ENCODE results near the gene TAS2R1. TPM values are rescaled to one million over a fixed set of nuclear protein-coding genes. Genes with fewer than 3 reads are reported as not detected.

Gene TAS2R1
- total RNA-seq, 1 experiment from 2014 or later, result not detected

DNA sequence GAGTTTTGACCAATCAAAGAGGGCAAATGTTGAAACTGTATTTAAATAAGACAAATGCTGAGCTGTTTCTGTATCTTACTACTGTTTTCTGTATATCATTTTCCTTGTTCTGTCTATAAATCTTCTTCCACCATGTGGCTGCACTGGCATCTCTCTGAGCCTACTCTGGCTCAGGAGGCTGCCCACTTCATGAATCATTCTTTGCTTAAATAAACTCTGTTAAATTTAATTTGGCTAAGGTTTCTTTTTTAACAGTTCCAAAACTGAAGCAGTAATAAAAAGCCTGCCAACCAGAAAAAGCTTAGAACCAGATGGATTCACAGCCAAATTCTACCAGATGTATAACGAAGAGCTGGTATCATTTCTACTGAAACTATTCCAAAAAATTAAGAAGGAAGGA lies 40.2 kb upstream of the TAS2R1 start:
- CTCF ChIA-PET, result no interaction called here

More for the DNA sequence above, 40.2 kb upstream of the TAS2R1 start:
- ChIA-PET POLR2A (no interaction called here), RAD21 (ENCODE audit: low non-redundant PET in 1 of 2, low total read pairs in 2 of 2, uncharacterized antibody in 2 of 2, unreplicated experiment in 2 of 2) (no interaction called here)
- intact Hi-C loops (cut with micrococcal nuclease), result no loop called here
- Histone ChIP-seq H3K36me3 (ENCODE audit: control insufficient read depth in 1 of 2, insufficient read depth in 2 of 2, low read length in 2 of 2) (no peaks in the 10 kb centered on the region), H3K9me3 (ENCODE audit: control insufficient read depth in 1 of 2, insufficient read depth in 1 of 2, low read depth in 1 of 2, low read length in 2 of 2) (peaks cover 0 to 5% of the 10 kb centered on the region in 2 experiments; a peak in 2 of 4 replicates), H3K9me2 (ENCODE audit: insufficient read depth) (no peaks in the 10 kb centered on the region), H3K79me2 (ENCODE audit: insufficient read depth, low read length) (no peaks in the 10 kb centered on the region), H2AFZ (ENCODE audit: low read depth, low read length, poor library complexity, severe bottlenecking) (no peak overlapping the region), H3K4me3 (replicated peaks in 1 of 2; ENCODE audit: low read depth in 1 of 2, low read length in 2 of 2) (no peak overlapping the region), H4K20me1 (ENCODE audit: insufficient read depth) (no peaks in the 10 kb centered on the region), H3K27ac (ENCODE audit: low read depth, low read length) (no peak overlapping the region), H3K4me2 (ENCODE audit: low read length) (no peak overlapping the region), H3K27me3 (ENCODE audit: insufficient read depth, low read length) (no peaks in the 10 kb centered on the region), H3K4me1 (ENCODE audit: control insufficient read depth in 1 of 2, insufficient read depth in 2 of 2, low read length in 2 of 2) (no peaks in the 10 kb centered on the region), H3K9ac (ENCODE audit: low read length) (no peak overlapping the region)
- DNase-seq (ENCODE audit: low read depth, low spot score) (no peak), ATAC-seq (no peak)
- BruUV-seq (replicated peaks), result no TSS peak
- TF ChIP-seq, protein P1, sequence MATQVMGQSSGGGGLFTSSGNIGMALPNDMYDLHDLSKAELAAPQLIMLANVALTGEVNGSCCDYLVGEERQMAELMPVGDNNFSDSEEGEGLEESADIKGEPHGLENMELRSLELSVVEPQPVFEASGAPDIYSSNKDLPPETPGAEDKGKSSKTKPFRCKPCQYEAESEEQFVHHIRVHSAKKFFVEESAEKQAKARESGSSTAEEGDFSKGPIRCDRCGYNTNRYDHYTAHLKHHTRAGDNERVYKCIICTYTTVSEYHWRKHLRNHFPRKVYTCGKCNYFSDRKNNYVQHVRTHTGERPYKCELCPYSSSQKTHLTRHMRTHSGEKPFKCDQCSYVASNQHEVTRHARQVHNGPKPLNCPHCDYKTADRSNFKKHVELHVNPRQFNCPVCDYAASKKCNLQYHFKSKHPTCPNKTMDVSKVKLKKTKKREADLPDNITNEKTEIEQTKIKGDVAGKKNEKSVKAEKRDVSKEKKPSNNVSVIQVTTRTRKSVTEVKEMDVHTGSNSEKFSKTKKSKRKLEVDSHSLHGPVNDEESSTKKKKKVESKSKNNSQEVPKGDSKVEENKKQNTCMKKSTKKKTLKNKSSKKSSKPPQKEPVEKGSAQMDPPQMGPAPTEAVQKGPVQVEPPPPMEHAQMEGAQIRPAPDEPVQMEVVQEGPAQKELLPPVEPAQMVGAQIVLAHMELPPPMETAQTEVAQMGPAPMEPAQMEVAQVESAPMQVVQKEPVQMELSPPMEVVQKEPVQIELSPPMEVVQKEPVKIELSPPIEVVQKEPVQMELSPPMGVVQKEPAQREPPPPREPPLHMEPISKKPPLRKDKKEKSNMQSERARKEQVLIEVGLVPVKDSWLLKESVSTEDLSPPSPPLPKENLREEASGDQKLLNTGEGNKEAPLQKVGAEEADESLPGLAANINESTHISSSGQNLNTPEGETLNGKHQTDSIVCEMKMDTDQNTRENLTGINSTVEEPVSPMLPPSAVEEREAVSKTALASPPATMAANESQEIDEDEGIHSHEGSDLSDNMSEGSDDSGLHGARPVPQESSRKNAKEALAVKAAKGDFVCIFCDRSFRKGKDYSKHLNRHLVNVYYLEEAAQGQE (IDR thresholded peaks at IDR 0.05; ENCODE audit: low read depth), result no peak
- TF ChIP-seq EZH2phosphoT487 (IDR thresholded peaks at IDR 0.05; ENCODE audit: borderline replicate concordance), result no peak
- TF ChIP-seq RAD21 (IDR thresholded peaks at IDR 0.05; ENCODE audit: low read depth), result no peak
- TF ChIP-seq, protein P2, sequence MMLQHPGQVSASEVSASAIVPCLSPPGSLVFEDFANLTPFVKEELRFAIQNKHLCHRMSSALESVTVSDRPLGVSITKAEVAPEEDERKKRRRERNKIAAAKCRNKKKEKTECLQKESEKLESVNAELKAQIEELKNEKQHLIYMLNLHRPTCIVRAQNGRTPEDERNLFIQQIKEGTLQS (IDR thresholded peaks at IDR 0.05), result no peak
- no peak for TF ChIP-seq TCF7L2 (IDR thresholded peaks at IDR 0.05; ENCODE audit: borderline replicate concordance, extremely low read depth, insufficient read depth, insufficient read length)
- TF ChIP-seq ELF1 (IDR thresholded peaks at IDR 0.05; ENCODE audit: borderline replicate concordance, low read depth), result no peak
- no peak for TF ChIP-seq CBX3 (IDR thresholded peaks at IDR 0.05; ENCODE audit: low read depth)
- TF ChIP-seq SRF (IDR thresholded peaks at IDR 0.05; ENCODE audit: low read depth), result no peak
- no peak for TF ChIP-seq ZNF274 (IDR thresholded peaks at IDR 0.05; ENCODE audit: low read depth, low read length)
- TF ChIP-seq JUND (IDR thresholded peaks at IDR 0.05), result no peak
- no peak for TF ChIP-seq POLR2A (IDR thresholded peaks at IDR 0.05; ENCODE audit: borderline replicate concordance, extremely low read depth, insufficient read depth, insufficient read length)
- no peak for TF ChIP-seq YY1 (IDR thresholded peaks at IDR 0.05; ENCODE audit: extremely low read depth, insufficient replicate concordance, low read depth, low read length)
- TF ChIP-seq SP1 (IDR thresholded peaks at IDR 0.05; ENCODE audit: low read depth), result no peak
- TF ChIP-seq EZH2 (IDR thresholded peaks at IDR 0.05), result no peak
- TF ChIP-seq, protein P3, sequence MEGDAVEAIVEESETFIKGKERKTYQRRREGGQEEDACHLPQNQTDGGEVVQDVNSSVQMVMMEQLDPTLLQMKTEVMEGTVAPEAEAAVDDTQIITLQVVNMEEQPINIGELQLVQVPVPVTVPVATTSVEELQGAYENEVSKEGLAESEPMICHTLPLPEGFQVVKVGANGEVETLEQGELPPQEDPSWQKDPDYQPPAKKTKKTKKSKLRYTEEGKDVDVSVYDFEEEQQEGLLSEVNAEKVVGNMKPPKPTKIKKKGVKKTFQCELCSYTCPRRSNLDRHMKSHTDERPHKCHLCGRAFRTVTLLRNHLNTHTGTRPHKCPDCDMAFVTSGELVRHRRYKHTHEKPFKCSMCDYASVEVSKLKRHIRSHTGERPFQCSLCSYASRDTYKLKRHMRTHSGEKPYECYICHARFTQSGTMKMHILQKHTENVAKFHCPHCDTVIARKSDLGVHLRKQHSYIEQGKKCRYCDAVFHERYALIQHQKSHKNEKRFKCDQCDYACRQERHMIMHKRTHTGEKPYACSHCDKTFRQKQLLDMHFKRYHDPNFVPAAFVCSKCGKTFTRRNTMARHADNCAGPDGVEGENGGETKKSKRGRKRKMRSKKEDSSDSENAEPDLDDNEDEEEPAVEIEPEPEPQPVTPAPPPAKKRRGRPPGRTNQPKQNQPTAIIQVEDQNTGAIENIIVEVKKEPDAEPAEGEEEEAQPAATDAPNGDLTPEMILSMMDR (IDR thresholded peaks at IDR 0.05 in 2 of 3, conservative IDR thresholded peaks at IDR 0.05 in 1 of 3; ENCODE audit: borderline replicate concordance in 1 of 3, insufficient read depth in 1 of 3, low read depth in 2 of 3, low read length in 2 of 3), result no peak
- no peak for TF ChIP-seq POLR2AphosphoS5 (IDR thresholded peaks at IDR 0.05; ENCODE audit: low read depth, low read length)
- no peak for TF ChIP-seq SIN3A (IDR thresholded peaks at IDR 0.05; ENCODE audit: low read depth)
- TF ChIP-seq FOSL1 (IDR thresholded peaks at IDR 0.05; ENCODE audit: low read depth), result no peak
- TF ChIP-seq ZFX (IDR thresholded peaks at IDR 0.05), result no peak
- TF ChIP-seq, protein P4, sequence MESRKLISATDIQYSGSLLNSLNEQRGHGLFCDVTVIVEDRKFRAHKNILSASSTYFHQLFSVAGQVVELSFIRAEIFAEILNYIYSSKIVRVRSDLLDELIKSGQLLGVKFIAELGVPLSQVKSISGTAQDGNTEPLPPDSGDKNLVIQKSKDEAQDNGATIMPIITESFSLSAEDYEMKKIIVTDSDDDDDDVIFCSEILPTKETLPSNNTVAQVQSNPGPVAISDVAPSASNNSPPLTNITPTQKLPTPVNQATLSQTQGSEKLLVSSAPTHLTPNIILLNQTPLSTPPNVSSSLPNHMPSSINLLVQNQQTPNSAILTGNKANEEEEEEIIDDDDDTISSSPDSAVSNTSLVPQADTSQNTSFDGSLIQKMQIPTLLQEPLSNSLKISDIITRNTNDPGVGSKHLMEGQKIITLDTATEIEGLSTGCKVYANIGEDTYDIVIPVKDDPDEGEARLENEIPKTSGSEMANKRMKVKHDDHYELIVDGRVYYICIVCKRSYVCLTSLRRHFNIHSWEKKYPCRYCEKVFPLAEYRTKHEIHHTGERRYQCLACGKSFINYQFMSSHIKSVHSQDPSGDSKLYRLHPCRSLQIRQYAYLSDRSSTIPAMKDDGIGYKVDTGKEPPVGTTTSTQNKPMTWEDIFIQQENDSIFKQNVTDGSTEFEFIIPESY (IDR thresholded peaks at IDR 0.05; ENCODE audit: extremely low read depth, insufficient replicate concordance, low read length), result no peak

Data from HCT116 (cell line).